ENCODE data around the gene SLC25A53. TPM values are rescaled to one million over a fixed set of nuclear protein-coding genes. Genes with fewer than 3 reads are reported as not detected.

SLC25A53 gene, protein sequence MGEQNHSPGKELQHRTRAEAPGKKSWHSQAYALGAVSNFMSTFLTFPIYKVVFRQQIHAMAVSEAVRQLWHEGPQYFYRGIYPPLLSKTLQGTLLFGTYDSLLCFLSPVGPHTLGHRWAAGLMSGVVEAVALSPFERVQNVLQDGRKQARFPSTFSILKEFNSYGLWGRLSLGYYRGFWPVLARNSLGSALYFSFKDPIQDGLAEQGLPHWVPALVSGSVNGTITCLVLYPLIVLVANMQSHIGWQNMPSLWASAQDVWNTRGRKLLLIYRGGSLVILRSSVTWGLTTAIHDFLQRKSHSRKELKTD
- total RNA-seq (2022; extraction: Qiagen RNA extraction; ENCODE audit: low read depth): 3.4 to 4.7 TPM (median 4.3 TPM) in 5 replicates

DNA sequence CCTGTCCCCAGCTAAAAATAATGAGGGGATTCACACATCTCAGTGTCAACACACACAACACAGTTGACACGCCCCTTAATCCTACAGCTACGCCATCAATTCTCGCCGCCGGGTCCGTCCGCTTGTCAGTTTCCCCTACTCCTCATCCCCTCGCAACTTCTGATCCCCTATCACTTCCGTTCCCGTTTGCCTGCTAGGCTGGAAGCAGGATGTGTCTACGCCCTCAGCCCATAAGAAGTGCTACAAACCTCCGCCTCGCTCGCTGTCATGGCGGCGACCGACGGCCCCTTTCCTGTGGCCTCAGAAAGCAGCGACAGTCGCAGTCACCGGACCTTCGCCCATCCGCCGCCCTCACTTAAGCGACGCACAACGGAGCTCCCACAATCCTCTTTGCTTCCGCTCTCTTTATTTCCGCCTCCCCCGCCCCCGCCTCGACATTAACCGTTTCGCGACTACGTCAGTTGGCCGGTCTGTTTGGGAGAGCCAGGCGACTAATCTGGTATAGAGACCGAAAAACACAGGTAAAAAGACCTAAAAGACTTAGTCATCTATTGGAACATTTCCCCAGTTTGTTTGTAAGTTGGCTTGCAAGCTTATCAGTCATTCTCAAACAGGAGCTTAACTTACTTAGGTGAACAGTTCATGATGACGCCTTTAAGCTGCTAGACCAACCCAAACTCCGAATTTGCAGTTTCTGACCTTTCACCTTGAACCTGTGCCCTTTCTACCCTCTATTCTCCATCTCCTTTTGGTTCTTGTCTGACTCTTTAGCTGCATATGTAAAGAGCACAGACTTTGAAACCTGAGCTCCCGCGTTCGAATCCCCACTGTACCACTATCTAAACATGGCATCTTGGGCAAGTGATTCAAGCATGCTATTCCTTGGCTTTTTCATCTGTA, at the start of gene SLC25A53:
SLC25A53 (minus strand) TSS at position 380 of the 900 bp plus-strand sequence. CDS start 51,752 bp downstream, outside the sequence.

GRCh38 chrX:104165894-104166734, 9.3 kb upstream of the SLC25A53 start, which contains the start of gene FAM199X:
Gene FAM199X, plus strand, starts transcription at chrX:104166453. Its CDS starts 333 bp downstream, at chrX:104166786.

GRCh38 chrX:104112326-104112951, 44.4 kb downstream of the SLC25A53 start, which contains the start of gene ZCCHC18:
Gene ZCCHC18, plus strand, starts transcription at chrX:104112523. Its CDS starts 1,589 bp downstream, at chrX:104114112.

GRCh38 chrX:104075778-104076445, 80.9 kb downstream of the SLC25A53 start, which contains the start of gene TMSB15C:
Gene TMSB15C, minus strand, starts transcription at chrX:104076236.

Other genes with a start within 250 kb of the SLC25A53 start
- 5.7 to 8.2 TPM (median 7.5 TPM) in 5 replicates for gene TMSB15B, start 194.4 kb downstream of the SLC25A53 start, total RNA-seq (2022; extraction: Qiagen RNA extraction; ENCODE audit: low read depth)
- not detected in 5 replicates for gene H2BW1, start 143.3 kb downstream of the SLC25A53 start, total RNA-seq (2022; extraction: Qiagen RNA extraction; ENCODE audit: low read depth)
- gene H2BW2, start 117.1 kb downstream of the SLC25A53 start, total RNA-seq (2022; extraction: Qiagen RNA extraction; ENCODE audit: low read depth): not detected in 5 replicates
- gene TMSB15C, start 80.8 kb downstream of the SLC25A53 start, total RNA-seq (2022; extraction: Qiagen RNA extraction; ENCODE audit: low read depth): 0.06 to 0.19 TPM (median 0.12 TPM) in 4 of 5 replicates, not detected in the other
- gene ZCCHC18, start 44.5 kb downstream of the SLC25A53 start, total RNA-seq (2022; extraction: Qiagen RNA extraction; ENCODE audit: low read depth): 0.08 to 0.17 TPM (median 0.09 TPM) in 3 of 5 replicates, not detected in the others
- gene FAM199X, start 9.4 kb upstream of the SLC25A53 start, total RNA-seq (2022; extraction: Qiagen RNA extraction; ENCODE audit: low read depth): 12.0 to 22.2 TPM (median 18.2 TPM) in 5 replicates
- 0.10 to 0.16 TPM (median 0.16 TPM) in 3 of 5 replicates, not detected in the others for gene ESX1, start 97.9 kb upstream of the SLC25A53 start, total RNA-seq (2022; extraction: Qiagen RNA extraction; ENCODE audit: low read depth)